Measurements from ENCODE around the gene MPP2.

DNA sequence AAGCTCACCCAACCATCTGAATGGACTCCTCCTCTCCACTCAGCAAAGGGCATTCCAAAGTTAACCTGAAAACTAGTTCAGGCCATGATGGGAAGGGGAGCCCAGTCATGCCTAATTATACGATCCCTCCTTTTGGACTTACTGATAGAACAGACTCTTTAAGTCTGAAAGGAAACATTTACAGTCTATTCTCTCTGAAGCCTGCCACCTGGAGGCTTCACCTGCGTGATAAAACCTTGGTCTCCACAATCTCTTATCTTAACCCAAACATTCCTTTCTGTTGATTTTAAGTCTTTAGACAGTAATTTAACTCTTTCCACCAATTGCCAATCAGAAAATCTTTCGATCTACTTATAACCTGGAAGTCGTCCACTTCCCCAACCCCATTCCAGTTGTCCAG is 9.0 kb upstream of the MPP2 start:
- TF ChIP-seq EP300 (conservative IDR thresholded peaks at IDR 0.05; ENCODE audit: poor library complexity, severe bottlenecking) (no peak), SMC3 (conservative IDR thresholded peaks at IDR 0.05; ENCODE audit: poor library complexity) (no peak), RAD21 (conservative IDR thresholded peaks at IDR 0.05) (no peak)
- TF ChIP-seq, protein P1, sequence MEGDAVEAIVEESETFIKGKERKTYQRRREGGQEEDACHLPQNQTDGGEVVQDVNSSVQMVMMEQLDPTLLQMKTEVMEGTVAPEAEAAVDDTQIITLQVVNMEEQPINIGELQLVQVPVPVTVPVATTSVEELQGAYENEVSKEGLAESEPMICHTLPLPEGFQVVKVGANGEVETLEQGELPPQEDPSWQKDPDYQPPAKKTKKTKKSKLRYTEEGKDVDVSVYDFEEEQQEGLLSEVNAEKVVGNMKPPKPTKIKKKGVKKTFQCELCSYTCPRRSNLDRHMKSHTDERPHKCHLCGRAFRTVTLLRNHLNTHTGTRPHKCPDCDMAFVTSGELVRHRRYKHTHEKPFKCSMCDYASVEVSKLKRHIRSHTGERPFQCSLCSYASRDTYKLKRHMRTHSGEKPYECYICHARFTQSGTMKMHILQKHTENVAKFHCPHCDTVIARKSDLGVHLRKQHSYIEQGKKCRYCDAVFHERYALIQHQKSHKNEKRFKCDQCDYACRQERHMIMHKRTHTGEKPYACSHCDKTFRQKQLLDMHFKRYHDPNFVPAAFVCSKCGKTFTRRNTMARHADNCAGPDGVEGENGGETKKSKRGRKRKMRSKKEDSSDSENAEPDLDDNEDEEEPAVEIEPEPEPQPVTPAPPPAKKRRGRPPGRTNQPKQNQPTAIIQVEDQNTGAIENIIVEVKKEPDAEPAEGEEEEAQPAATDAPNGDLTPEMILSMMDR (IDR thresholded peaks at IDR 0.05; ENCODE audit: poor library complexity, severe bottlenecking) = no peak
- TF ChIP-seq, protein P2, sequence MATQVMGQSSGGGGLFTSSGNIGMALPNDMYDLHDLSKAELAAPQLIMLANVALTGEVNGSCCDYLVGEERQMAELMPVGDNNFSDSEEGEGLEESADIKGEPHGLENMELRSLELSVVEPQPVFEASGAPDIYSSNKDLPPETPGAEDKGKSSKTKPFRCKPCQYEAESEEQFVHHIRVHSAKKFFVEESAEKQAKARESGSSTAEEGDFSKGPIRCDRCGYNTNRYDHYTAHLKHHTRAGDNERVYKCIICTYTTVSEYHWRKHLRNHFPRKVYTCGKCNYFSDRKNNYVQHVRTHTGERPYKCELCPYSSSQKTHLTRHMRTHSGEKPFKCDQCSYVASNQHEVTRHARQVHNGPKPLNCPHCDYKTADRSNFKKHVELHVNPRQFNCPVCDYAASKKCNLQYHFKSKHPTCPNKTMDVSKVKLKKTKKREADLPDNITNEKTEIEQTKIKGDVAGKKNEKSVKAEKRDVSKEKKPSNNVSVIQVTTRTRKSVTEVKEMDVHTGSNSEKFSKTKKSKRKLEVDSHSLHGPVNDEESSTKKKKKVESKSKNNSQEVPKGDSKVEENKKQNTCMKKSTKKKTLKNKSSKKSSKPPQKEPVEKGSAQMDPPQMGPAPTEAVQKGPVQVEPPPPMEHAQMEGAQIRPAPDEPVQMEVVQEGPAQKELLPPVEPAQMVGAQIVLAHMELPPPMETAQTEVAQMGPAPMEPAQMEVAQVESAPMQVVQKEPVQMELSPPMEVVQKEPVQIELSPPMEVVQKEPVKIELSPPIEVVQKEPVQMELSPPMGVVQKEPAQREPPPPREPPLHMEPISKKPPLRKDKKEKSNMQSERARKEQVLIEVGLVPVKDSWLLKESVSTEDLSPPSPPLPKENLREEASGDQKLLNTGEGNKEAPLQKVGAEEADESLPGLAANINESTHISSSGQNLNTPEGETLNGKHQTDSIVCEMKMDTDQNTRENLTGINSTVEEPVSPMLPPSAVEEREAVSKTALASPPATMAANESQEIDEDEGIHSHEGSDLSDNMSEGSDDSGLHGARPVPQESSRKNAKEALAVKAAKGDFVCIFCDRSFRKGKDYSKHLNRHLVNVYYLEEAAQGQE (IDR thresholded peaks at IDR 0.05; ENCODE audit: borderline replicate concordance) = no peak
